Measurements from ENCODE around the gene ANO3.

The ANO3 gene

DNA sequence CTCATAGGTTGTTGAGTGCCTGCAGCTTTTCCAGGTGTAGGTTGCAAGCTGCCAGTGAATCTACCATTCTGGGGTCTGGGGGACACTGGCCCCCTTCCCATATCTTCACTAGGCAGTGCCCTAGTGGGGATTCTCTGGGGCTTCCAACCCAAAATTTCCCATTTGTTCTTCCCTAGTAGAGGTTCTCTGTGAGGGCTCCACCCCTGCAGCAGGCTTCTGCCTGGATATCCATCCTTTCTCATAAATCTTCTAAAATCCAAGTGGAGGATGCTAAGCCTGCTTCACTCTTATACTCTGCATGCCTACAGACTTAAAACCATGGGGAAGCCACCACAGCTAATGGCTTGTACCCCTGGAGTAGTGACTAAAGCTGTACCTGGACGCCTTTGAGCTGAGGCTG is 33.4 kb downstream of the ANO3 start:
- no peak for DNase-seq

DNA sequence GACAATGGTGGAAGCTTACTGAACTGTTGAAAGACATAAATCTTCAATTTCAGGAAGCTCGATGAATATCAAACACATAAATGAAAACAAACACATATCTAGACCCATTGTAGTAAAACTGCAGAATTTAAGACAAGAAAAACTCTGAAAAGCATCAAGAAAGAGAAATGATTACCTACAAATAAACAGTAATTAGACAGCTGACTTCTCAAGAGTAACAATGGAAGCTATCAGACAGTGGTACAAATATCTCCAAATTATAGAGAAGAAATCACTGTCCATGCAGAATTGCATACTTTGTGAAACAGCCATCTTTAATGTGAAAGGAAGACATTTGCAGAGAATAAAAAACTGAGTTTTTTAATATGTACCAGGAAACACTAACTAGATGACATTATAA is 45.7 kb downstream of the ANO3 start:
- no peak for DNase-seq

DNA sequence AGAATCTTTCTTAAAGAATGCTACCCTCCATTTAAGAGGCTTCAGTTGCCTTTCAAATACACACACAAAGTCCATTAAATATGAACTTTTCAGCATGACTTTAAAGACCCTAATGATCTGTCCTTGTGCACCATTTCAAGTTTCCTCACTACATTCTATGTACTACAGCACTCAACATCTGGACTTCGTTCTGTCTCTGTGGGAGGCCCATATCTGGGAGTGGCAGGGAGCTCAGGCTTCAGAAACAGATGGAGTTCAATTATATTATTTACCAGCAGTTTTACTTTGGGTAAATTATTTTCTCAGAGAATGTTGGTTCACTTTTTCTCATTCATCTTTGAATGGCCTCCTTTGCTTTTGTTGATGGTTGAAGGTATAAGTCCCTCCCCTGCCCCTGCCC is 67.4 kb downstream of the ANO3 start:
- DNase-seq: no peak

DNA sequence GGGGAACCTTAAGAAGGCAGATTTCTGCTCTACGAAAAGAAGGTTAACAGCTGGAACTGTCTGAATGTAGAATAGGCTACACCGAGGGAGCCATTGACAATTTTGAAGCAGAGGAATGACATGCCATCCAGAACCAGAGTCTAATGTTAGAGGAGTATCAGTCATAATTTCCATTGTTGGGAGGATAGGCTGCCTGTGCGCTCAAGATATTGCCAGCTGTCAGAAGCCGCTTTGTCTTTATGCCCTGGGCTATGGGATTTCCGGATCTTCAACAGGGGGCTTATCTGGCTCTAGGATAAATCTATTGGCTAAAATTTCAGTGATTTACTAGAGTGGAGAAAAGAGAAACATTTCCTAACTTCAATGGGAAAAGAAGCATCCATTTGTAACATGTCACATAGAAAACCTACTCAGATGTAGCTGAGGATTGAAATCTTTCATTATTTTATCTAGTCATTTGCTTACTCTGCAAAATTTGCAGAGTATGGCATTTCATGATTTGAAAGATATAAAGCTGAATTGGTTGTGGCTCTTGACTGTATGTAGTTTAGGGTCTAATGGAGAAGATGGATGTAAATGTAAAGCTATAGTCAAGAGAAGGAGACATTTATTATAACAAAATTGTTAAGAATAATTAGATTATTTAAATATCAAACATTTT is 78.9 kb downstream of the ANO3 start:
- no peak for DNase-seq

DNA sequence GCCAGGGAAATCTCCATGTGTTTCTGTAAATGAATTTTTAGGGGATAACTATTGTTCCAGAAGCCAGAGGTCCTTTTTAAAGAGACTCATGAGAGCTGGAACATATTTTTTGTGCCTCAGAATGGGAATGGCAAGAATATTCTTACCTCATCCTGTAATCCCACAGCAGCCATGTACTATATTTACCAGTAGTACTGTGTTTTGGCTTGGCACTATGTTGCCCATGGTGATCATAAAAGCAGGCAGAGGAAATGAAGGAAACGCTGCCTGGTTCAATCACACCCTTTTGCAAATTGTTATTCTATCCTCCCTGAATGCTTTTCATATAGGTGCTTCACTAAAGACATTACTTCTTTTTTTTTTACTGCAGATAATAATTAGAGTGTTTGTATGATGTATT is 81.0 kb downstream of the ANO3 start:
- no peak for DNase-seq

DNA sequence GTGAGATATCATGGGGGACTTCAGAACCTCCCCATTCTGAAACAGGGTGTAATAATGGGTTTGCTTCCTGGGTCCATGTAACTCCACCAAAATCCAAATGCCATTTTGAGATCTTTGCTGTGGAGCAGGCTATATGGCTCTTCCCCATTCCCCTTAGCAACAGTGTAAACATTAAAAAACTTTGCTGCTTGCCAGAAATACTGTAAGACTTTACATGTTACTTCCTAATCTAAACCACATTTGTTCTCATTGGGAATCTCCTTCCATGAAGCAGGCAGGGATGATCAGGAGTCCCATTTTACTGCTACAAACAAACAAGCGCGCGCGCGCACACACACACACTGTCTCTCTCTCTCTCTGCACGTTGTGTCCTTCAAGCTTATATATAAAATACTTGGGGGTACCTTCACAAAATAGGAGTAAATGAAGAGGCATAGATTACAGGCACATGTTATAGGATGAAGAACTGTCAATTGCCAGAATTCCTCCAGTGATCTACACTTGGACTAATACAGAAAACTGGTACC is 86.5 kb downstream of the ANO3 start:
- no peak for DNase-seq

DNA sequence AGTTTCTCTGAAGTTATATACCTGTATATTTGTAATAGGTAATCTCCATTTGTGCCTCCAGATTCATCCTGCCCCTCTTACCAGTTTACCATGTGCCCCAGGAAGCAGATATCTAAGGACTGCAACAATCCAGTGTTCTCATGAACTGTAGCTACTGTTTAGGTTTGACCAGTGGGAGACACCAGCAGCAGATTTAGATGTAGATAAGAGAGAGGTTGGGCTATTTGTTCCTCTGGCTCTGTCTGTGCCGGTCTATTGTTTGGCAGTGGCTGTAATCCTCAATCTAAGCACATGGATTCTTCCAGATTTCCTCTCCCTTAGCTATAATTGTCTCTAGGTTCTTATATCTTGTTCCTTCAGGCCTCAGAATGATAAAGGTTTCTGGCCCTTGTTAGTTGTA is 88.4 kb downstream of the ANO3 start:
- DNase-seq: no peak

DNA sequence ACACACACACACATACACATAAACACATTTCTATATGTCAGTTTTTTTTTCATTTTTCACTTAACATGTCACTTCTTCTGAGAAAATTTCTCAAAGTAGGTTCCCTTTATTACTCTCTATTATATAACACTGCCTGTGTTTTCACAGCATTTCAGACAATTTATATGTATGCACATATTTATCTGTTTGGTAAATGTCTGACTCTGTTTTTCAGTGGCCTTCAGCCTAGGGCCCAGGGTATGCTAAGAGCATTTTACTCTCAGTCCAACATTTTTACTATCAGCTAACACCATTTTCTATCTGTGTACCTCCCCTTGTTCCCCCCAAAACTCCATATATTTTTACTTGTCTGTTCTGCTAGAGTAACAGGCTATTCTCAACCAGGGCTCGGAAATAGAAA is 92.3 kb downstream of the ANO3 start:
- DNase-seq: no peak

DNA sequence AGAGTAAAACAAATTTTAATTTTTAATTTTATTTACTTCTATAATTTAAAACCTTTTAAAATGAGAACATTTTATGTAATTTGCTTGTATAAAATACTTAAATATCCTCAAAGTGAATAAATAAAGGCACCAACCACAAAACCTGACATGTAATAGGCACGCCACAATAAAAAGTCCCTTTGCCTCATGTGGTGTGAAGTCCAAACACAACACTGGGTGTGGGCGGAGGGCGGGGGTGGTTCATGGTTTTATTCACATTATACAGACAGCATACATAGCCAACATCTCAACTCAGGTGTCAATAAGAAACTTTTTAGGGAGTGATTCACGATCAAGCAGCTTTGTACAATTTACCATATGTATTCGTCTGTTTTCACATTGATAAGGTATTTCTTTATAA is 107.9 kb downstream of the ANO3 start:
- no peak for DNase-seq

DNA sequence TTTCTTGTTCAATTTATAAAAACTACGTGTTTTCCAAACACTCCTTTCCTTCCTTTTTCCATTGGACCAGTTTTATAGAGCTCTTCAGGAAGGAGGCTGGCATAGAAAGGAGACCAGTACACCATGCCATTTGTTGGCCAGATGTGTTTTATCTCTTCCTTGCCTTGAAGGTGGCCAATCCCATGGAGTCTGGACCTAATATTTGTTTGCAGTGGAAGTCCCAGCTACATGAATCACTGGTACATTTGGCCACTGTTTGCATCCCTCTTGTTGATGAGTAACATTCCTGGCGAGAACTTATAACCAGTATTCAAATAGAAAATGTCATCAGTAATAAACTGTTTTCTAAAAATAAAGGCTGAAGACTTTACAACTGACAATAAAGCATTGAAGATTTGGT is 110.2 kb downstream of the ANO3 start:
- DNase-seq: no peak

DNA sequence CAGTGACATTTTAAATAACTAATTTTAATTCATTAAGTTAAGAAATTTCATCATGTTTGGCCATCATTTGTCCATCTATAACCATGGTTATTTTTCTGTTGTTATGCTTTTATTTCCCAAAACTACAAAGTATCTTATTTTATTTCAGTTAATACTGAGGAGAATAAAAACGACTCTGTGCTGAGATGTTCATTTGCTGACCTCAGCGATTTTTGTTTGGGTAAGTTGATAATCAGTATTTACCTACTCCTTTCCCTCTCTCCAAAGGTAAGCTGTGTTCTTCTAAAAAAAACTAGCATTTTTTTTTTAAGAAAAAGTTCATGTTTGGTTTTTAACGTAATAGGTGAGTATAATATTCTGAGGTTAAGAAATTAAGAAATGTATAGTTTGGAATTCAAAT is 111.7 kb downstream of the ANO3 start:
- no peak for DNase-seq

DNA sequence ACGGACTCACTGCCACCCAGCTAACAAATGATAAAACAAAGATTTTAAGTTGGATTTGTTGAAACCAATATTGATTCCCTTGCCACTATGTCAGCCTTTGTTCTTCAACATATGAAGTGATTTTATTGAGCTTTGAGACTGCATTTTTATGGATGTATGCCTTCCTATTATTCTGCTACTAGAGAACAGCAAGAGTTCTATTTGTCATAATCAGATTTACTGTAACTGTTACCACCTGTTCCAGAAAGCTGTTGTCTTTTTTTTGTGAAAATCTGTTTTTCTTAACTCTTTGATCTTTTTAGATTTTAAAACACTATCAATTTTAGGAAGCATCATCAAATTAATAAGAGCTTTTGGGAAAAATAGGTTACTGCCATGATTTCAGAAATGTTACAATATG is 125.7 kb downstream of the ANO3 start:
- DNase-seq: no peak

DNA sequence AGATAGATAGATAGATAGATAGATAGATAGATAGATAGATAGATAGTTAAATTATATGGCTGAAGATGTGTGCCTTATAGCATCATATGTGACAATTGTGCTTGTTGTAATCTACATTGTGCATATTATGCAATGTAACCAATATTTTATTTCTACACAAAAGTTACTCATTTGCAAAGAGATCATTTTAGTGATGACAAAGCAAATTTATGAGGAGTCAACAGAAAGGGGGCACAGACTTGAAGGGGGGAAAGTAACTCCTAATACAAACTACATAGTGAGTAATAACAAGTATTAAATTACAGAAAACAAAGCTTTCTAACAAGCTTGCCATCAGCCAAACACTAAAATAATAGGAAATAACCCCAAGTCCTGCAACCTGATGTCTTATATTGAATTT is 133.3 kb downstream of the ANO3 start:
- DNase-seq: no peak

DNA sequence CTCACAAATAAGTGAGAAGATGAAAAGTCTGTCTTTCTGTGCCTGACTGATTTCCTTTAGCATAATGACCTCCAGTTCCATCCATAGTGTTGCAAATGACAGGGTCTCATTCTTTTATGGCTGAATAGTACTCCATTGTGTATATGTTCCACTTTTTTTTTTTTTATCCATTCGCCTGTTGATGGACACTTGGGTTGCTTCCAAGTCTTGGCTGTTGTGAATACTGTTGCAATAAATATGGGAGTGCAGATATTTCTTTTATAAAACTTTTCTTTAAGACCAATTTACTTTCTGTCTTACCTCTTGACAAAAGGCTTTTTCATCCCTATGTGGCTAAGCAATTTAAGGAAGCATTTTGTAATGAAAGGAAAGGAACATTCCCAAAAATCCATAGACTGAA is 135.6 kb downstream of the ANO3 start:
- DNase-seq: no peak

DNA sequence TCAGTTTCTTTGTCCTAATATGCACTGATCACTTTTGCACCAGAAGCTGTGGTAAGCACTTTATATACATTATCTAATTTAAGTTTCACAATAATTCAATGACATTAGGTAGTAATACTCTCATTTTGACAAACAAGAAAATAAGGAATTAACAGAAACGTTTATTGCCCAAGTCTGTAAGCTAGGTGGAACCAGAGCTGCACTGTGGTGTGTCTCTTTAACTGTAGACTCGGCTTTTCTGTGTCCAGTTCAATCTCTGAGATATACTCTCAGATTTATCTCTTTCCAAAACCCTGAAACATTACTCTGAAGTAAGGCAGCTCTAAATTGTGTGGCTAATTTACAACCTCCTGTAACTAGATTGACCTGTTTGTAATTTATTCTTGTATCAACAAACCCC is 139.1 kb downstream of the ANO3 start:
- no peak for DNase-seq

DNA sequence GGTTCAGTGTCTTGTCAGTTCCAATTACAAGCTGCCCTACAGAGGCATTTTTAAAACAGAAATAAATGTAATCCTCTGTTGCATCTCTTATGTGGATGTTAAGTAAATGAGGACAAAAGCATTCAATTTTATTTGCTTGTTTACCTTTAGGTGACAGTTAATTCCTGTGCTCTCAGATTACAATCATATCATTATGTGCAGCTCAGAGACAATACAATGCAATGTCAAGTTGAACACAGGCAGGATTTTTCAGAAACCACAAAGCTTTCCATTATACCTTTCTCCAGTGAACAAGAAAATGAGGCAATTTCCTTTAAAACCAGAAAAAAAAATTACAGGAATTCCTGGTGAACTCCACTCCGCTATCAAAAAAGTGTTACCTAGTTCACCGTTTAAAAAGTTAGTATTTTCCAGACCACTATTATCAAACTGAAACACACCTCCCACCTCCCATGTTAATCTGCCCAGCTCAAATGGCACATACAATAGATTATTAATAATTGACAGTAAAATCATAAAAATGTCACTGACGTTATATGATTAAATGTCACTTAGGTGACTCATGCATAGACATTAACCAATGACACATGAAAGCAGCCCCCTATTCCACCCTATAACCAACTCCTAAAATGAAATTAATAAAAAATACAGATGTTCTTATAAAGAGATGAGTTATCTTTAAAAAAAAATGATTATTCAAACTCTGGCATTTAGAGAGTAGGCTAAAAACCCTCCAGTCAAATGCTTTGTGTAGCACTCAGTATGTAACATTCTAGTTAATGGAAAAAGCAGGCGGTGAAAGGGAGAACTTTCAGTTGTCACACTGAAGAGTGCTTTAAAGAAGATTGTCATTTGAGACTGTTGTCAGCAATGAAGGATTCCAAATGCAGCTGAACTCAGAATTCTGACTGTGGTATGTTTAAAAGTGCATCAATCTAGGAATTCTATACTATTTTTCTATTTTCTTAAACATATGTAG is 141.6 kb downstream of the ANO3 start:
- DNase-seq: no peak

DNA sequence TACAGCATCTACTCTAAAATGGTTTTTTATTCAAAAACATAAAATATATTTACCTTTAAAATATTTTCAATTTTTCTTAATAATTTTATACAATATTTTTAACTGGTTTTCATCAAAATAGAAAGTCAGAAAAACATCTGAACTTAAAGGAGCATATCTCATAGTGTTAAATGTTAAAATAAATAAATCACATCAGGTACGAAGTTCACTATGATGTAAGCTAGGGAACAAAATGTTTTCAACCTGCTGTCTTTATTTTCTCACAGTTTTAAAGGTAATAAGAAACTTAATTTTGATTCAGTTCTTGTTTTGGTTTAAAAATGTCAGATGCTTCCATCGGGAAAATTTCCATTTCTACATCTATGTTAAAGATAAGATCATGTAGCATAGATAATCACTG is 142.5 kb downstream of the ANO3 start:
- no peak for DNase-seq

DNA sequence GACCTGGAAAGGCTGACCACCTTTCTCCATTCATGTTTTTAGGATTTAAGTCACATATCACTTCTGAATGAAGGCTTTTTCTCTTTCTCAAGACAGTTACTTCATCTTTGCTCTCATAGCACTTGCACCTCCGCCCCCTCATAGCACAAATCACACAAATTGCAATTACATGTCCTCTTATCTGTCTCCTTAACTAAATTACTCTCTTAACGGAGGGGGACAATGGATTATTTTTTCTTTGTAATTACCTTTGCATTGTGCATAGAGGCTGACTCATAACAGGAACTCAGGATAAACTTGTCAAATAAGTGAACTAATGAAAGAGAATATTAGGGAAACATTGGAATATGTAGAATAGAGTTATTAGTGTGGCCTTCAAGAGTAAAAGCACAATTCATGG is 145.5 kb downstream of the ANO3 start:
- DNase-seq: no peak

DNA sequence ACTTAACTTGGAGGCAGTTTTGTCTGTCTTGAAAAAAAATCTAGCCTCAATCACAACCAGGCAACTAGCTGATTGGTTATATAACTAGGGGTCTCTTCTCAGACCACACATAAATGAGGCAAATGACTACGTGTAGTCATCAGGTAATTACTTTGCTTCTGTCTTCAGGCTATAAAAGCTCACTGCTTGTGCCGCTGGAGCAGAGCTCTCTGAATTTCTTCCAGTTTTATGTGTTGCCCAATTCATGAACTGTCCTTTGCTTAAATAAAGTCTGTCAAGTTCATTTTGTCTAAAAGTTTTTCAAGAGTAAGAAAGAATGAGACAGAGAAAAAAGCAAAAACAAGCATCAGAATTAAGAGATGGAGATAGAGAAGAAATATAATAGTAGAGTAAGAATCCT is 146.8 kb downstream of the ANO3 start:
- DNase-seq: no peak

DNA sequence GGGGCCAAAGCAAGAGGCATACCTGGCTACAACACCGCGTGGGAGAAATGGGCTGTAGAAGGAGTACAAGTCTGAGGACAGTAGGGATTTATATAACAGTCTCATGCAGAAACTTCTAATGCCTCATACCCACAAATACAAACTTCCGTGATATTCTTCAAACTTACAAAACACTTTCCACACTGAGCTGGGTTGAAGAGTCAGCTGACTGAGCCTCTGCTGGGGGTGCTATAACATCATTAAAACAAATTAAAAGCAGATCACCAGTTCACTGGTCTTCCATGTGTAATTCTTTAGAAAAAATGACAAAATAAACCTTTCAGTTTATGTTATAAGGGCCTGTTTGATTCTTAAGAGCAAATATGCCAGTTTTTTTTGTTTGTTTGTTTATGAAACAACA is 148.1 kb downstream of the ANO3 start:
- DNase-seq: no peak

DNA sequence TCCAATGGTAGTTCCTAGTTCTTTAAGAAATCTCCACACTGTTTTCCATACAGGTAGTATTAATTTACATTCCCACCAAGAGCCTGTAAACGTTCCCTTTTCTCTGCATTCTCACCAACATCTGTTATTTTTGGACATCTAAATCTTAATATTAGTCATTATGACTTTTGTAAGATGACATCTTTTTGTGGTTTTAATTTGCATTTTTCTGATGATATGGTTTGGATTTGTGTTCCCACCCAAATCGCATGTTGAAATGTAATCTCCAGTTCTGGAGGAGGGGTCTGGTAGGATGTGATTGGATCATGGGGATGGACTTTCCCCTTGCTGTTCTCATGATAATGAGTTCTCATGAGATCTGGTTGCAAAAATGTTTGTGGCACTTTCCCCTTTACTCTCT is 151.2 kb downstream of the ANO3 start:
- no peak for DNase-seq

DNA sequence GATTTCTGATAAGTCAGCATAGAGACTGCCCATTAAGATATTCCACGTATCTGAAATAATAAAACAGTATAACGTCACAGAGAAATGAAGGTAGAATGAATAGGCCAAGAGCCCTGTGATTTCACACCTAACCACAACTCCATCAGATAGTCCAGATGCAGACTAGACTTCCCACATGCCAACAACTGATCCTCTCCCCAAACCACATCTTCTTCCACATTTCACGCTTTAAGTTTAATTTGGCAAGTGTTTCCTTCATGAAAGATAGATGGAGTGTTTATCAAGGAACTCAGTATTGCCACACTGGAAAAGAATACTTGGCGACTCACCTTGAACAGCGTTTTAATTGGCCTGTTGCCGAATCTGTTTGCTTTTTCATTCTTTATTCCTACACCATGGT is 158.6 kb downstream of the ANO3 start:
- no peak for DNase-seq

DNA sequence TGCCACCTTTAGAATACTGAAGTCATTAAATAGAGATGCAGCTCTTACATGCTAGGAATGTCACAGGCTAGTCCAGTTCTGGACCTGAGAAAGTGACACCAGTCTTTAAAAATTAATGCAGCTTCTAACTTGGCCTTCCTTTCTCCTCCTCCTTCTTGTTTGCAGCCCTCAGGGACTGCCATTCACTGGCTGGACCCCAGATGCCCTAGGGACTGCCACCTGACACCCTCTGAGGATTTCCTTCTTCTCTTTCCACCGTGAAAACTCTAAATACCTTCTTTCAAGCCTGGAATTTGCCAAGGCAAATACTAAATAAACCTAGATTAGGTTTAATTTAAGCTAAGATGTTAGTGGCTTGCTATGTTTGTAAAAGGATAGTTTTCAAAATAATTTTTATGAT is 161.7 kb downstream of the ANO3 start:
- no peak for DNase-seq

DNA sequence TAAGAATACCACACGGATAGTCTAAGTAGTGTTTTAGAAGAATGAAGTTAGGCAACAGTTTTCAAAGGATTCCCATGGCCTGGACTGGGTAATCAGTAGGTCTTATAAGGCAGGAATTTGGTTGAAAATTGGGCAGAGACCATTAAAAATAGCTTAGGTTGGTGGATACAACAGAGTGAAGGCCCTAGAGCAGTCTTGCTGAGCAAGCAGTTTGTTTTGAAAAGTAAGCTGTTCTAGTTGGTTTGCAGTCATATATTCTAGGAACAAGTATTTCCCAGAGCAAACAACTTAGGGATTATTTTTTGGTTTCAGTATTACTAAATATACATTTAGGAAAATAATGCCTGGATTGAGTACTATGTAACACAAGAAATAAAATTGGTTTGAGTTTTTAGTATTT is 175.3 kb downstream of the ANO3 start:
- DNase-seq: no peak

Data from activated T-cell treated with anti-CD3 and anti-CD28 coated beads, Interleukin-2, amount 50 U/mL, for 1 hour (primary cell).